Stimulated activated naive CD8-positive, alpha-beta T cell treated with anti-CD3 and anti-CD28 coated beads, Interleukin-15, amount 100 ng/mL, for 72 hours (primary cell): ENCODE results near the gene SORBS1.

ENCODE experiments used
- ATAC-seq: fragments of 150-1000 bp; cut with Tn5 transposase; 2 replicates; pipeline ENCODE4 v1.10.0; 2021; ENCODE audit warnings: mild to moderate bottlenecking, moderate library complexity
- DNase-seq, 2 donors: peaks; one replicate each; pipeline ENCODE4 v3.0.0; 2021 to 2022
- H3K27ac Mint-ChIP-seq, 2 donors: one replicate each; pipeline ENCODE4 v1.8.0; 2022; ENCODE audit warnings: mild to moderate bottlenecking in 2 of 2, mixed read lengths in 2 of 2, moderate library complexity in 2 of 2
- H3K27me3 Mint-ChIP-seq: one replicate; pipeline ENCODE4 v1.8.0; 2022; ENCODE audit warnings: mixed read lengths
- H3K4me1 Mint-ChIP-seq: one replicate; pipeline ENCODE4 v1.8.0; 2022; ENCODE audit warnings: mild to moderate bottlenecking, mixed read lengths
- H3K4me3 Mint-ChIP-seq, 2 donors: one replicate each; pipeline ENCODE4 v1.8.0; 2022; ENCODE audit warnings: mild to moderate bottlenecking in 2 of 2, mixed read lengths in 2 of 2, moderate library complexity in 1 of 2
- H3K9me3 Mint-ChIP-seq, 2 donors: one replicate each; pipeline ENCODE4 v1.8.0; 2022; ENCODE audit warnings: mixed read lengths in 2 of 2

Gene SORBS1

DNA sequence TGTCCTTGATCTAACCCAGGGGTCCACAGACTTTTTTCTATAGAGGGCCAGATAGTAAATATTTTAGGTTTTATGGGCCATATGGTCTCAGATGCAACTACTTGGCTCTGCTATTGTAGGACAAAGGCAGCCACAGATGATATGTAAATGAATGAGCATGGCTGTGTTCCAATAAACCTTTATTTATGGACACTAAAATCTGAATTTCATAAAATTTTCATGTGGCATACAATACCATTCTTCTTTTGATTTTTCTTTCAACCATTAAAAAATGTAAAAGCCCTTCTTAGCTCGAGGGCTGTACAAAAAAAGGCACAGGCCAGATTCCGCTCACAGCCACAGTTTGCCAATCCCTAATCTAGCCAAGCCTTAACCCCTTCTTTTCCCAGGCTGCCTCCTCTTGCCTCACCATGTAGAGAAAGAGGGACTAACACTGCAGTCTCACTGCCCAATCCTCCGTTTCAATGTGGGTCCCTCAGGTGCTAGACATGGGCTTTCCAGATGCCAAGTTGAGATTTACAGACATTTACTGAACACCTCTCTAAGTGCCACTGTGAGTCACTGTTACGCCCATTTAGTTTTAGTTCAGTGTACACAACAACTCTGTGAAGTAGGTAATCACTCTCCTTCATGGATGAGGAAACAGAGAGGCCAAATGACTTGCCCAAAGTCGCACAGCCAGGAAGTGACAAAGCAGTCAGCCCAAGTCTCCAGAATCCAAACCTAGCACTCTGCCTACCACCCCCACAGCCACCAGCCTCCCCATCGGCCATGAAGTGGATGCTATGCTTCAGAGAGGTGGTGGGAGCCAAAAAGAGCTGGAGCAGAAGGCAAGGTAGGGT lies 137.8 kb downstream of the SORBS1 start:
- no peak overlapping the region for H3K4me3 Mint-ChIP-seq
- no peak overlapping the region for H3K27ac Mint-ChIP-seq
- H3K4me1 Mint-ChIP-seq: no peaks in the 10 kb centered on the region
- DNase-seq: no peak
- no peaks in the 10 kb centered on the region for H3K27me3 Mint-ChIP-seq
- no peaks in the 10 kb centered on the region for H3K9me3 Mint-ChIP-seq
- no peak for ATAC-seq

DNA sequence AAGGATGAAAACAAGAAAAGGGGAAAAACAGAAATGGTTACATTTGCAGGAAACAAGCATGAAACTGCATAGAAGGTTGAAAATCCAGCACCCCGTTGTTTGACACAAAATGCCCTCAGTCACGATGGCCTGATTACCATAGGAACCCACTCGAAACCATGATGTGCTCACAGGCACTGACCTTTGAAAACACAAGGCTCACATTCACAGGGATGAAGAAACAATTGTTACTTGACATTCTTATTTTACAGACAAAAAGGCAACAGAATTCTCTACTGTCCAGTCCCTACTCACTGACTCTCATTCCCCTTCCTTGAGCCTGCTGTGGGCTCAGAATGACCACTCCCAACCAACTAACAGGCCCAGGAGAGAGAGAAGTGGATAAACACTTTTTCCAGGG lies 138.9 kb downstream of the SORBS1 start:
- DNase-seq: no peak
- Mint-ChIP-seq H3K27ac (no peak overlapping the region), H3K4me3 (no peak overlapping the region), H3K9me3 (no peaks in the 10 kb centered on the region), H3K27me3 (no peaks in the 10 kb centered on the region), H3K4me1 (no peaks in the 10 kb centered on the region)
- ATAC-seq: no peak

- Mint-ChIP-seq H3K4me1 (no peaks in the 10 kb centered on the region), H3K27ac (no peak overlapping the region), H3K4me3 (no peak overlapping the region), H3K9me3 (no peaks in the 10 kb centered on the region), H3K27me3 (no peaks in the 10 kb centered on the region)
- no peak for ATAC-seq
- no peak for DNase-seq
Observed at GRCh38 chr10:95421782-95422181, 139.4 kb downstream of the SORBS1 start.

DNA sequence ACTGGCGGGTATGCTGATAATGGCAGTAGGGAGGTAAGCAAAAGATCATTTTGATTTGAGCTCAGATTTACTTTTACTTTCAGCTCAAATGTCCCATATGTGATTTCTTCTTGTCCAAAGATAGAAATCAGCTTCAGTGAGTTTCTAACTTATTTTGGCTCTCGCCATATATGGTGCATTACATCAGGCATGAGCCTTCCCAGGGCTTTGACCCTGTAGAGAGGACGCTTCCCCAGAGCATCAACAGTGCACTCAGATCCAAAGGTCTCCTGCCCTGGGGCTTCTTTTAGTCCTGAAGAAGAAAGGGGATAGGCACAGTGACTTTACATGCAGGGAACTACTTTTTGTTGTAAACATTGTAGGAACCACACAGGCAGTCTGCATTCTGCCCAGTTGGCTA lies 141.8 kb downstream of the SORBS1 start:
- ATAC-seq (no peak), DNase-seq (no peak)
- no peaks in the 10 kb centered on the region for H3K9me3 Mint-ChIP-seq
- no peaks in the 10 kb centered on the region for H3K4me1 Mint-ChIP-seq
- no peak overlapping the region for H3K27ac Mint-ChIP-seq
- H3K4me3 Mint-ChIP-seq: no peak overlapping the region
- no peaks in the 10 kb centered on the region for H3K27me3 Mint-ChIP-seq

GRCh38 chr10:95416973-95417372 lies 144.2 kb downstream of the SORBS1 start:
- no peaks in the 10 kb centered on the region for H3K4me1 Mint-ChIP-seq
- no peaks in the 10 kb centered on the region for H3K27me3 Mint-ChIP-seq
- no peak overlapping the region for H3K4me3 Mint-ChIP-seq
- ATAC-seq: no peak
- H3K9me3 Mint-ChIP-seq: no peaks in the 10 kb centered on the region
- DNase-seq: no peak
- no peak overlapping the region for H3K27ac Mint-ChIP-seq

DNA sequence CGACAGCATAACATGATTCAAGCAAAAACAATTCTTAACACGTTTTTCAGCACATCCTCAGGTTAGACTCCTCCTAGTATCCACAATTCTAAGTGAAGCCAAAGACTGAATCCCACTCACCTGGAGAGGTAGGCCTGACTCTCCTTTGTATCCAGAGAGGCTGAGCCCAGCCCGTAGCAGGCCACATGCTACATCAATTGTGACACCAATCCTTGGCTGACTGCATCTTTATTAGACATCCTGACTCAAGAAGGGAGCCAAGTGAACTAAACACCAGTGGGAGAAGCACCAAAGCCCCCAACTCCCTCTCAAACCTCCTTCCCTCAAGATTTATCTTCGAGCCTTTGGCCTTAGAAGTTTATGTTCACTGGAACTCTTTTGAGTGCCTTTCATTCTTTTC lies 144.9 kb downstream of the SORBS1 start:
- Mint-ChIP-seq H3K27ac (peak overlapping the region in 1 of 2 donors; percentile 74), H3K4me1 (no peaks in the 10 kb centered on the region), H3K4me3 (no peak overlapping the region), H3K27me3 (no peaks in the 10 kb centered on the region), H3K9me3 (no peaks in the 10 kb centered on the region)
- no peak for ATAC-seq
- no peak for DNase-seq

DNA sequence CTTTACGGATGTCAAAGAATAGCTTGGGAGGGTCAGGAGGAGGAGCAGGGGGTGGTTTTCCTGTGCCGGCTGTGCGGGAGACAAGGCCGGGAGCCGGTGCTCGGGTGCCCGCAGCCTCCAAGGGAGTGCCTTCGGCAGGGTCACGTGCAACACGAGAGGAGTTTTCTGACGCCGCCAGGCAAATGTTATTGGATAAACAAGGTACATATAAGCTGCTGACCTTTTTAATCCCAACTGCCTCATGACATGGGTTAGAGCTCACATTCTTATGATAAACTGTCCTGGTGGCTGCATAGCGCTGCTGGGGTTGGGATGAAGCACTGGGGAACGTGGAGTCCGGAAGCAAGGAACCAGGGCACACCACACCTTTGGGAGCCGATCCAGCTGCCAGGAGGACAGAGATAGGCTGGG lies 145.5 kb downstream of the SORBS1 start:
- Mint-ChIP-seq H3K27me3 (no peaks in the 10 kb centered on the region), H3K9me3 (no peaks in the 10 kb centered on the region), H3K27ac (no peak overlapping the region), H3K4me3 (no peak overlapping the region), H3K4me1 (no peaks in the 10 kb centered on the region)
- ATAC-seq: no peak
- no peak for DNase-seq

DNA sequence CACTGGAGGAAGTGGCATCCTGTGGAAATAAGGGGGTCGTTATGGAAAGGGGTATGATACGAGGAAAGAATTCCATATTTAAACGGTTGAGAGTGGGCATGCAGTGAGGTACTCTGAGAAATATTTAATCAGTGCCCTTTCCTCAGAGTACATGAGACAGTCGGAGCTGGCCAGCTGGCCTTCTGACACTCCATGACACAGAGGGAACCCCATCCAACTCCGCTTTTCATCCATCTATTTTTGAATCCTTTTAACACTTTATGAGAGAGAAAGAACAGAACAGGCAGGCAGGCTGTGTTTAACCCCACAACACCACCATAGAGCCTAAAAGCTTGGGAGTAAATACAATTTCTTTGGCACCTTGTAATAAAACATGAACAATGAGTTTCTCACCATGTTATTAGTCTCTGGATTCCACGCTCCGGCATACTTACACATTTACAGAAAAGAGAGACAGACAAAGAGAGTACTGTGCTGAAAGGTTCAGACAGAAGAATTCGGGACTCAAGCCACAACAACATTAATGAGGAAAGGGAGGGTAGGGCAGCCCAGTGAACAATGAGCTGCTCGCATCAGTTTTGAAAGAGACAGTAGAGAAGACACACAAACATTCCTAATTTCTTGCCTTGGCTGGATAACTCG lies 146.2 kb downstream of the SORBS1 start:
- no peaks in the 10 kb centered on the region for H3K9me3 Mint-ChIP-seq
- no peak overlapping the region for H3K4me3 Mint-ChIP-seq
- peak overlapping the region in 1 of 2 donors; percentile 42 for H3K27ac Mint-ChIP-seq
- no peaks in the 10 kb centered on the region for H3K27me3 Mint-ChIP-seq
- ATAC-seq (no peak), DNase-seq (no peak)
- no peaks in the 10 kb centered on the region for H3K4me1 Mint-ChIP-seq

DNA sequence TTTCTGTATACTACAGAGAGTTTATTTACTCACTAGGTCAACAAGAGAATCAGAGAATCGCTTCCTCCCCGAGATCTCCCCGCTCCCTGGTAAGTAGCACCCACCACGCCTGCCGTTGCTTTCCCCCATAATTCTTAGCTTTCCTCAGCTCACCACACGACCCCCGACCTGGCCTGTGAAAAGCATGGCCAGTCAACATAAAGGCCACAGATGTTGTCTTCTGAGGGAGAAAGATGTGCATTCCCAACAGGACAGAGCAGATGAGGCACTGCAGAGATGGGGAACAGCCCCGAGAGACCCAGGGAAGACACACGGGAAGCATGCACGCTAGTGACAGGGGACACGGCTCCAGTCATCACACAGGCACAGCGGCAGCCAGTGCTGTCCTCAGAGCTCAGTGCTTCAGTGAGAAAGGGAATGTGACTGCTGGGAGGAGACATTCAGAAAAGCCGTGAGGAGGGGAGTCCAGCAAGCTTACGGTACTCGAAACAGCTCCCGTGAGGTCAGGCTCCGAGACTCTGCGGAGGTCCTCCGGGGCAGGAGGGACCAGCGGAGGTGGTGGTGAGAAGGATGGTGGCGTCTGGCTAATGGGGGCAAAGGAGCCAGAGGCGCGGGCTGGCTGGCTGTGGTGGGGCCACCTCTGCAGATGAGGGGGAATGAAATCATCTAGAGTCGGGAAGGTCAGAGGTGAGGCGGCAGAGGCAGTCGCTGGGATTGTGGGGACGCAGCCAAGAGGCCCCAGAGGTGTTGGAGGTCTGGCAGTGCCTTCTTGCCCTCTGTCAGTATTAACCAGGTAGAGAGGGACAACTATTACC lies 146.9 kb downstream of the SORBS1 start:
- Mint-ChIP-seq H3K27me3 (no peaks in the 10 kb centered on the region), H3K9me3 (no peaks in the 10 kb centered on the region), H3K4me1 (no peaks in the 10 kb centered on the region), H3K27ac (peak overlapping the region; percentile 7 to 42), H3K4me3 (no peak overlapping the region)
- ATAC-seq: no peak
- no peak for DNase-seq

DNA sequence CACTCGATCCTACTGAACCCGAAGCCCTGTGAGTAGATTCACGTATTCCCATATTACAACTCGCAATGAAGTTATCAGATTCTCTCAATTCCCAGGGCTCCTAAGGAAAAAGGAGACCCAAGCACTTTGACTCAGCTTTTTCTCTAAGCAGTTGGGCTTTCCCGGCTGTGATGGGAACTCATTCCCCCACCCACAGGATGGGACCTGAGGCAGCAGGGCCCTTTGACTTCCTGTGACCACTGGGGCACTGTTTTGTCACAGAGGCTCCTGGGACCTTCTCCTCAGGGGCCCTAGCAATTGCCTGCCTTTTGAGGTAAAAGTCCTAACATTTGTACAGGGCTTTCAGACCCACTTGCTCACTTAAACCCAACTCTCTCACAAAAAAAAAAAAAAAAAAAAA lies 147.6 kb downstream of the SORBS1 start:
- H3K27me3 Mint-ChIP-seq: no peaks in the 10 kb centered on the region
- no peak for DNase-seq
- no peak overlapping the region for H3K27ac Mint-ChIP-seq
- no peaks in the 10 kb centered on the region for H3K4me1 Mint-ChIP-seq
- no peaks in the 10 kb centered on the region for H3K9me3 Mint-ChIP-seq
- no peak for ATAC-seq
- no peak overlapping the region for H3K4me3 Mint-ChIP-seq

DNA sequence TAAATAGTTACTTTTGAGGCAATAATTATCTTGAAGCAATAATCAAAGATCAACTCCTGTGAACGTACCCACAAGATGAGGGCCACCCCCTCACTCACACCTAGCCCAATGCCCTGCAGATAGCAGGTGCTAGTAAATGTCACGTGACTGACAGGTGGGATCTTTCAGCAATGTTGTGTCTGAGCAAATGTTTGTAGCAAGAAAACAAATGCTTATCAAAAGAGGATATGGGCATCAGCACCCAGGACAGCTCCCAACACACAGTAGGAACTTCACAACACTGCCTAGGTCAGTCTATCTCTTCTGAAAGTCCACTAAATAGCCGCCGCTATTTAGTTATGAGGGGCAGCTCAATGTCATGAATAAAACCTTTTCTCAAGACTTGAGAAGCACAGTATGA lies 149.5 kb downstream of the SORBS1 start:
- no peaks in the 10 kb centered on the region for H3K27me3 Mint-ChIP-seq
- no peak for ATAC-seq
- H3K27ac Mint-ChIP-seq: no peak overlapping the region
- DNase-seq: no peak
- no peak overlapping the region for H3K4me3 Mint-ChIP-seq
- H3K4me1 Mint-ChIP-seq: no peaks in the 10 kb centered on the region
- no peaks in the 10 kb centered on the region for H3K9me3 Mint-ChIP-seq

GRCh38 chr10:95408983-95409873 lies 151.9 kb downstream of the SORBS1 start:
- no peak for ATAC-seq
- H3K27ac Mint-ChIP-seq: no peak overlapping the region

GRCh38 chr10:95408148-95408960 lies 152.8 kb downstream of the SORBS1 start:
- Mint-ChIP-seq H3K27me3 (peaks cover 7% of the 10 kb centered on the region), H3K27ac (no peak overlapping the region), H3K4me1 (no peaks in the 10 kb centered on the region), H3K4me3 (no peak overlapping the region), H3K9me3 (no peaks in the 10 kb centered on the region)
- DNase-seq (no peak), ATAC-seq (no peak)

More at GRCh38 chr10:95408983-95409873, 151.9 kb downstream of the SORBS1 start:
- no peaks in the 10 kb centered on the region for H3K9me3 Mint-ChIP-seq
- DNase-seq: no peak
- H3K4me3 Mint-ChIP-seq: peak overlapping the region in 1 of 2 donors; percentile 28
- H3K4me1 Mint-ChIP-seq: no peaks in the 10 kb centered on the region
- H3K27me3 Mint-ChIP-seq: peaks cover 7% of the 10 kb centered on the region

DNA sequence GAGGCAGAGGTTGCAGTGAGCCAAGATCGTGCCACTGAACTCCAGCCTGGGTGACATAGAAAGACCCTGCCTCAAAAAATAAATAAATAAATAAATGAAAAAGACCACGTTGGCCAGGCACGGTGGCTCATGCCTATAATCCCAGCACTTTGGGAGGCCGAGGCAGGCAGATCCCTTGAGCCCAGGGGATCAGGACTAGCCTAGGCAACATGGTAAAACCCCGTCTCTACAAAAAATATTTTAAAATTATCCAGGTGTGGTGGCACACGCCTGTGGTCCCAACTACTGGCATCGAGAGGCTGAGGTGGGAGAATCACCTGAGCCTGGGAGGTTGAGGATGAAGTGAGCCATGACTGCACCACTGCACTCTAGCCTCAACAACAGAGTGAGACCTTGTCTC lies 153.6 kb downstream of the SORBS1 start:
- DNase-seq (no peak), ATAC-seq (no peak)
- Mint-ChIP-seq H3K4me1 (no peaks in the 10 kb centered on the region), H3K4me3 (no peak overlapping the region), H3K27ac (no peak overlapping the region), H3K9me3 (no peaks in the 10 kb centered on the region), H3K27me3 (peaks cover 7% of the 10 kb centered on the region)
